GM18867 (cell line): Measurements from ENCODE around the gene HIRA.
"Not testable (repeated sequence)": the region's sequence is repeated elsewhere in the genome, so short reads cannot be mapped to it uniquely, and the experiment has no call there.

Experiments
- ATAC-seq: cut with Tn5 transposase; IDR thresholded peaks from one replicate; pipeline ENCODE4 v1.9.1; 2021; ENCODE audit warnings: mild to moderate bottlenecking, moderate library complexity; ENCODE audit not compliant: unreplicated experiment

The HIRA gene

DNA sequence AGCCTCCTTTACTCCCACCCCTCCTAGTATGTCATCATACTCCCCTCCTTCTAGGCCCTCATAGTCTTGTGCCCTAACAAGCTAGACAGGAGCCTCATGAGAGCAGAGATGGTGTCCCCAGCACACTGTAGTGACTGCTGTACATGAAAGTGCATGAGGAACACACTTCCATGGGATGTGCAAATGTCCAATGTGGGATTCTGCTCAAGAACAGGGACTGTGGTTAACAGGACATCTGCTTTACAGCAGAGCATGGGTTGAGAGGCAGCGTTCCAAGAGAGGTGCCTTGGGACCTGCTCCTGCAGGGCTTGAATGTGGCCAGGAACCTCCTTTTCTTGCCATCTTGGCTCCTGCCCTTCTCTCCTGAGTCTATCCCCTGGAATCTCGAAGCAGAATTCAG lies 45.3 kb downstream of the HIRA start:
- ATAC-seq, result no peak

DNA sequence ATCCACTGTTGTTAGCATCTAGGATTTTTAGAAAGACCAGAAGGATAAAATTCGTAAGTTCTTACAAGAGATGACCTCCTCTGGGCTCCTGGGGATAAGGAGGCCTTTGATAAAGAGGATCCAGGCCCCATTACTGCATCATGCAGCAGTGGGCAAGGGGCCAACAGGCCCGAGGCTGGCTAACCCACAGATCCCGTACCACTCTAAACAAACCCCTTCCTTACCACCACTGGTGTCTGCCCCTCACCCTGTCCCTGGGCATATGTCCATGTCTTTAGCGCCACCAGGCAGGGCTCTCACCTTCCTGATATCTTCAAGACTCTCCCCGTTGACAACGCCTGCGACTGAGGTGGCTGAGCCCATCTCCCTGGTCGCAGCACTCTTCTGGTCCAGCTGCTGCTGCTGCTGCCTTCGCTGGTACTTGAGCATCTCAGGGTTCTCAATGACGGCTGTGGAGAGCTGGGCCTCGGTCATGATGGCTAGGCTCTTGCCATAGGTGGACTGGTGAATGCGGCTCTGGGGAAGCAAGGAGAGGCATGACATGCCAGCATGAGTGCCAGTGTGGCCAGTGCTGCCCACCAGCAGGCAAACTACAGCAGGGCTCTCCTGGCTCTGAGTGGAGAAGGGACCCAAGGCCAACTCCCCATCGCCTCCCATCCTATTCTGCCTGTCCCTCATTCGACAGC lies 46.2 kb downstream of the HIRA start:
- no peak for ATAC-seq

DNA sequence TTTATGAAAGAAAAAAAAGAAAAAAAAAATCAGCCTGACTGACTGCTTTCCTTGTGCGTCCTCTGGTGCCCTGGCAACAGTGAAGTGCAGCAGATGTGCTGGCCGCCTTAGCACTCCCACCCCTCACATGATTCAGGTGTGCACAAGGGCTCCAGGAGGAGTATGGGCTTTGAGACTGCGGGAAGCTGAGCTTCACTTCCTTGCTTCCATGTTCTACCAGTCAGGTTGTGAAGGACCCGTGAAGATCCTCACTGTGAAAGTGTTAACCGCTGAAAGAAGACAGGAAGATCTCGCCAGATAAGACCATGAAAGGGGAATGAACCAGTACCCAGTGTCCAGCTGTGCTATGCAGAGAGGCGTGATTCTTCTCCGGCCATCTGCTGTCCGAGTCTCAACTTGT lies 48.2 kb downstream of the HIRA start:
- no peak for ATAC-seq

DNA sequence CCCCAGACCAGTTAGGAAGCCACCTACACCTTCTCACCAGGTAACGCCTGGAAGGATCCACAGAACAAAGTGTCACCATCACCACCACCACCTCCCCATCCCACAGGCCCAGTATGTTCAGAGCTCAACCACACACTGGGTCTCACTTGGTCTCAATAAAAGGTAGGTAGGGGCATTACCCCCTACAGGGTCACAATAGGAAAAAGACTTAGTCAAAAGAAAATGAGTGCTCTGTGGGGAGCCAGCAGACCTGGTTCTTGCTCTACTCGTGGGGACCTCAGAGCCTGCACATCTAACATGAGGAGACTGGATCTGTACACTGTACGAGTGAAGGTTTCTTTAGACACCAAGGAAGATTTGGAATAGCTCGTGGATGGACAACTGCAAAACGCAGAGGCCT lies 49.3 kb downstream of the HIRA start:
- ATAC-seq, result no peak

DNA sequence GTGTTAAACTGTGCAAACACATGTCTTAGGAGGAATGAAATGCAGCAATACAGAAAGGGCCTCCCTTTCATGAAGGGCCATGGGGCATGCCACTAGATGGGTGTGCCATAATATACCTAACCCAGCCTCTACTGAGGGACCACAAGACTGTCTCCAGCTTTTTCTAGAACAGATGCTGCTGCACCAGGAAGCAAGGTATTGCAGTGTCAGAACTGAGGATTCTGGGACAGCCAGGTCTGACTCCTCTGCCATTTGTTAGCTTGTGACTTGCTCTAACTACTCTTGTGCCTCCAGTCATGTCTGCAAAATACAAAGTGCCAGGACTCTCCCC lies 53.2 kb downstream of the HIRA start:
- ATAC-seq, result no peak

DNA sequence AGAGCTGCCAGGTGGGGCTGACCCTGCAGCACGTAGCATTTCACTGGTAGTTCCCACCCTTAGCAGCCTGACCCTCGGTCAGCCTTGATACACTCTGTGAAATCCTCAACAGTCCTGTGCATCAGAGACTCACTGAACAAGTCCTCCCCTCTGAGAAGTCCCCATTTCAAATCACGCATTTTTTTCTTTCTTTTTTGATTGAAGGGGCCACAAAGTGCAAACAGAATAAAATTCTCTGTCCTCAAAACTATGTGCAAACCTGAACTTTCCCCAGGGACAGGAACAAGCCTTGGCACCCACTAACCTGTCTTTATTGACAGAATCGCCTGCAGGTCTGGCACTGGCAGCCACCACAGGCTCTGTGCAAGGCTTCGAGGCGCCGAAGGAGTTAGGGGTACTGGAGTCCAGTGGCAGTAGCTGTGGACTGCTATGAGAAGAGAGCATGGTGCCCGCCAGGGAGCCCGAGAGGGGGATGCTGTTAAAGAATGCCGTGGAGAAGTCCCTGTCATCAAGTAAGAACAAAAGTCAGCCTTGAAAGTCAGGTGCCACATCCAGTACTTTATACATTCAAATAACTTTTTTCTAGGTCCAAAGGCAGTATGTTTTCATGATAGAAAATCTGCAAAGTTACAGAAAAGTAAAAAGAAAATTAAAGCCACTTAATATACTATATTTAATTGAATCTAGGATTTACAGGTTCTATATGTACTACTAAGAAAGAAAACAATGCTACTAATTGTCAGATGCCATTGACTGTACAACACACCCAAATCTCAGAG lies 53.8 kb downstream of the HIRA start:
- no peak for ATAC-seq

DNA sequence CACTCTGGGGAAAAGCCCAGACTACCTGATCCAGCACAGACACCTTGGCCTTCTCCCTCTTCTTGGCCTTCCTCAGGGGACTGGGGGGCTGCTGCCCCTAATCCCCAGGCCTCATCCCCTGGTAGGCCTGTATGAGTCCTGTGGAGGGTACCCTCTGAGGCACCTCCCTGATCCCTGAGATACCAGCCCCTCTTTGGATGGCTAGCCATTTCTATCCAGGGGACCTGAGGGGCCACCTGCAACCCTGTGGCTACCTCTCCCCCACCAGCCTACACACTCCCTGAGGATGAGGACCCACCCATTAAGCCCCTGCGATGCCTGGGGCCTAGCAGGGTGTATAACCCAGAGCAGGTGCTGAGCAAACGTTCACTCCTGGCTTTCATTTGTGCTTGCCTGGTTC lies 54.6 kb downstream of the HIRA start:
- no peak for ATAC-seq

DNA sequence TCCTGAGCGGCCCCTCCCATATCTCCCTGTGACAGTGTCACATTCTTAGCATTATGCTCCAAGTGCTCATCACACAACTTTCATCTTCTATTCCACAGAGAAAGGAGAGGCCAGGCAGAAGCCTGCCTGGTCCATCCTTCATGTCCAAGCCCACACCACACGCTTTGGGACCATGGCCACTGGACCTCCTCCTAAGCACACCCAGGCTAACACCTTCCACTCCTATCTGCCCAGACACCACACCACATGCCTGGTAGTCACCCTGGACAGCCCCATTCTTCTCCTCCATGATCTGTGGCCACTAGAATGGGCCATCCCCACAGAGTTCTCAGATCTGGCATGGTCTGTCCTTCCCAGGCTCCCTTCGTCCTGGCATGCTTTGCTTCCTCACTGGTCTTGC lies 55.3 kb downstream of the HIRA start:
- ATAC-seq, result no peak

DNA sequence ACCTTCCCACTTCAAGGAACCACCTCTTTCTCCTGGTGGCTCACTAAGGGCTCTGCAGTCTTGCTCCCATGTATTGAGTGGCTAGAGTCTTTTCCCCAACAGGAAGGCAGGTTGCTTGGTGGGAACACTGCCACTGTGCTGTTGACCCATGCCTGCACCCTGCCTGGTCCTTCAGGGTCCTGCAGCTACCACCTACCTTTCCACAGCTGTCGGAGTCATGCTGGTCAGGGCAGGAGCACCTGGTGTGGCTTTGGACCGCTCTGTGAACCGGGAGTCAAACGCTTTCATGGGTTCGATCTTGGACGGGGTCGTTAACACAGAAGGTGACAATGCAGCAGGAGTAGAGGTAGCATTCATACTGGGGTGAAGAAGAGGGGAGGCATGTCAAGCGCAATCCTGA lies 56.1 kb downstream of the HIRA start:
- no peak for ATAC-seq

DNA sequence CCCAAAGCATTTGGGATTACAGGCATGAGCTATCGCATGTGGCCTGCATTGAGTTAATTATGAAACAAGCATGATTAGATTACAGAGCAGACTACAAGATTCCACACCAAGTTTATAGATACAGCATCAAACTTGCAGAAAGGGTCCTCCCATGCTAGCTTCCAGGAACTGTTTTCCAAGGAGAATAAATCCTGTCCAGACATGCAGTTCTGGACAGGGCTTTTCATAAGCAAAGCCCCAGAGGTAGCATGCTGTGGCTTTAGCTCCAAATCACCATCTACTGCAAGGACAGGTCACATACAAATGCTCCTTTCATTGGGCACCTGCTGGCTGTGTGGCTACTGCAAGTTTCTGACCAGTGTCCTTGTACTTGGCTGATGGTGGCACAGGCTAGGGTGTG lies 57.1 kb downstream of the HIRA start:
- no peak for ATAC-seq

DNA sequence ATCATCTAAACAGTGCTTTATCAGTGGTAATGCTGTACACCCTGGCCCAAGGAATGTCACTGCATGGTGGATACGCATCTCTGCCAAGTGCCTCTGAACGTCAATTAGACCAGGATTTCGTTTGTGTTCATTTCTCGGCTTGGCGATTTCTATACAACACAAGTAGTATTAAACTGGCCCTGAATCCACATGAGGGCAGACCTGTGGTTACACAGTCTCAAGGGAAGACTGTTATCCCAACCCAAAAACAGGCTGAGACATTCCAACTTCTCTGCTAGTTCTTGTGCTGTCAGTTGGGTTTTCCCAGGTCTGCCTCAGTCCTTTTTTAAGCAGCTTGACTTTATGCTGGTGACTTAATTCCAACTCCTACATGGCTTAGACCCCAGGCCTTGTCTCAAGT lies 58.1 kb downstream of the HIRA start:
- ATAC-seq, result no peak

DNA sequence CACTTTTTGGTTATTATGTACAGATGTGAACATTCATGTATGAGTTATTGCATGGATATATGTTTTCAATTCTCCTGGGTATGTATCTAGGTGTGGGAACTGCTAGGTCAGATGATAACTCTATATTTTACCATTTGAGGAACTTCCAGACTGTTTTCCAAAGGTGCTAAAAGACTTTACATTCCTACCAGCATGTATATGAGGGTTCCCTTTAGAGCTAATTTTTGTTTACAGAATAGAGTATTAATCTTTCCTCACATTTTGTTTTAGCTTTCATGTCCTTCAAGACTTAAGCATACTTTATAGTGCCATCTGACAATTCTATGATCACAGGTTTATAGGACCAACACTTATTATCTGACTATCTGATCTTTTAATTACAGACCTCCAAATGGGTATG lies 59.6 kb downstream of the HIRA start:
- ATAC-seq, result no peak

DNA sequence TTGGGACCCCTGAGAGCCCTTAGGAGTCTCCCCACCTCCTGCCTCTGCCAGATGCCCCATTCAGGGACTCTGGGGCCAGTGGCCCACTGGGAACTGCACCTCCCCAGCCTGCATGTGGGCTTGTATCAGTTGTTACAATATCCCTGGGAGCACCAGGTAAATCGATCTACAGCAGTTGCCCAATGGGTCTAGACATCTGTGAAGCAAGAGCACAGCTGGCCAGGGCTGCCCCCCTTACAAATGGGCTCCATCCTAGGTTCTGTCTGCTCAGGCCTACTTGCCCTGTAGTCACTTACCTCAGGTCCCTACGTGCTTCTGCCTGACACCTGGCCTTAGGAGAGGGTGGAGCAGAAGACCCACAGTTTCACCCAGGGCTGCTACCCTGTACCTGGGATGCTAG lies 62.7 kb downstream of the HIRA start:
- ATAC-seq, result no peak

DNA sequence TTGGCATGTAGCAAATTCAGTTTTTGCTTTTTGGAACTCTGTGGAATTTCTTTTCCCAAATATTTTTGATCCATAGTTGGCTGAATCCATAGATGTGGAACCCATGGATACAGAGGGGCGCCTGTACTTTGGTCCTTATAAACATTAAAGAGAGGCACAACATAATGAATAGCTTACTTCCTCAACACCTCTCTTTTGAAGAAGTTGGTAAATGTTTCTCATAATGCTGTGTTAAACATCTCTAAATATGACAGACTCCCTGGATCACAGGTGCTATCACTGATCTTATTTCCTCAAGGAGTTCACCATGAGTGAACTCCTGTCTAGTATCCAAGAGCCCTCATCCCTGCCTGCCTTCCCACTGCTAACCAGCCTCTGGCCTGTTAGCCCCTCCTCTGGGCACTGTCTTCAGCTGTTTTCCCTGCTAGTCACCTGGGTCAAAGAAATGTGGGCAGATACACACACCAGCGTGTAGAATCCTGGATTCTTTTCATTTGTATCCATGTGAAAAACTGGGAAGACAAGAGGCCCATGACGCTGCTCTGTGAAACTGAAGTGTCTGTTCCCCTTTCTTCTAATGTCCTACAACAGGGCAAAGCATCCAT lies 63.7 kb downstream of the HIRA start:
- ATAC-seq, result no peak

DNA sequence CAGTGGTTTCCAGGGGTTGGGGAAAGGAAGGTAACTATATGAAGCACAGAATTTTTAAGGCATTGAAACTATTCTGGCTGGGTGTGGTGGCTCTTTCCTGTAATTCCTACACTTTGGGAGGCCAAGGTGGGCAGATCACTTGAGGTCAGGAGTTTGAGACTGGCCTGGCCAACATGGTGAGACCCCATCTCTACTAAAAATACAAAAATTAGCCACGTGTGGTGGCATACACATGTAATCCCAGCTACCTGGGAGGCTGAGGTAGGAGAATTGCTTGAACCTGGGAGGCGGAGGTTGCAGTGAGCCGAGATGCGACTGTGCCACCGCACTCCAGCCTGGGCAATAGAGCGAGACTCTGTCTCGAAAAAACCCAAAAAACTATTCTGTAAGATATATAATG lies 68.0 kb downstream of the HIRA start:
- ATAC-seq, result not testable (repeated sequence)

DNA sequence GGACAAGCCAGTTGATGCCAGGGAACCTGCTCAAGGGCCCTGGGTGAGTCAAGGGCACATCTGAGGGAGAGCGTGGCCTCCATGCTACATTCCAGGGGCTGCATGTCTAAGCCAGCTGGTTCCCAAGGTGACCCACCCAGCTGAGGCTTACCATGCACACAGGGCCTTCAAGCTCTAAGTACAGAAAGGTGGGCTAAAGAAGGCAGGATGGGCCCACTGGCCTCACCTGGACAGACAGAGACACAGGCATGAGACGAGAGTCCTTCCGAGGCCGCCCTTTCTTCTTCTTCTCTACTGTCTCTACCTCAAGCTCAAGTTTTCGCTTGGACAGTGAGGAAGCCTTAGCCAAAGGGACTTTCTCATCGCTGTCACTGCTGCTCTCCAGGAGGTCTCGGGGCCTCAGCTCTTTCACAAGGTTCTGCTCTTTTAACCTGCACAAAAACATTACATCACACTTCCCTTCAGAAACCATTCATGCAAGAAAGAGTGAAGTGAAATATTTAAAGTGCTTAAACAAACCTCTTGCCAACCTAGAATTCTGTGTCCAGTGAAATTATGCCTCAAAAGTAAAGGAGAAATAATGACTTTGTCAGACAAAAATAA lies 69.9 kb downstream of the HIRA start:
- ATAC-seq, result peak; percentile 75

DNA sequence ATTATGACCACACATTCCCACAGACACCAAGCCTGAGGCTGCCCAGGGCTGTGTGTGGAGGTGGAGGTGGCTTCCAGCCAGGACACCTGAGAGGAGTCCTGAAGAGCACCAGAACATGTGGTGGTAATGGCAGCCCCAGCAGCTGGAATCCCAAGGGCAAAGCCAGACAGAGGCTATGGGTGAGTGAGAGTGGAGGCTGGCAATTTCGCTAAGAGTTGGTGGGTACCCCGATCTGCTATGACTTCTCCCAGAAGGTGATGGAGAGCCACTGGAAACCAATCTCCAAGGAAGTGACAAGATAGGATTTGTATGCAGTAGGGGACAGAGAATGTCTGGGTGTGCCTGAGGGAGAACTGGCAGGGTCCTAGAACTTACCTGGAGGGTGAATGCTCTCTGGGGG lies 70.7 kb downstream of the HIRA start:
- no peak for ATAC-seq

DNA sequence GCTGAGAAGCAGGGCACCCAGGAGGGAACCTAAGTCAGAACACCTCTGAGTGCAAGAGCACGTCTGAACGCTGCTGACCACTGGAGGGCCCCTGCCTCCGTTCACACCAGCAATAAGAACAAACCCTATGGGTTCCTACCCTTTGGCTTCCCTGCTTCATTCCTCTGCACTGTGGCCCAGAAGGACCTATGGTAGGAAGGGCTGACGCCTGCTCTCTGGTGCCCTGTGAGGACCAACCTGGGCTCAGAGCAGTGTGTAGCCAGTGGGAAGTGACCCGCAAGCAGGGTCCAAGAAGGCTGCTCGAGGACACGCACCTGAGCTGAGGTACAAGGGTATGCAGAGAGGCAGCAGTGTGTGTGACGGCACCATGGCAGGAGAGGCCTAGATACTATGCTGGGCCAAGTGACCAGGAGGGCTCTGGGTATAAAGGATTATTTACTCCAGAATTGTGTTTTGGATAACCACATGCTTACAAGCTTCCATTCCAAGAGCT lies 71.2 kb downstream of the HIRA start:
- ATAC-seq, result no peak

DNA sequence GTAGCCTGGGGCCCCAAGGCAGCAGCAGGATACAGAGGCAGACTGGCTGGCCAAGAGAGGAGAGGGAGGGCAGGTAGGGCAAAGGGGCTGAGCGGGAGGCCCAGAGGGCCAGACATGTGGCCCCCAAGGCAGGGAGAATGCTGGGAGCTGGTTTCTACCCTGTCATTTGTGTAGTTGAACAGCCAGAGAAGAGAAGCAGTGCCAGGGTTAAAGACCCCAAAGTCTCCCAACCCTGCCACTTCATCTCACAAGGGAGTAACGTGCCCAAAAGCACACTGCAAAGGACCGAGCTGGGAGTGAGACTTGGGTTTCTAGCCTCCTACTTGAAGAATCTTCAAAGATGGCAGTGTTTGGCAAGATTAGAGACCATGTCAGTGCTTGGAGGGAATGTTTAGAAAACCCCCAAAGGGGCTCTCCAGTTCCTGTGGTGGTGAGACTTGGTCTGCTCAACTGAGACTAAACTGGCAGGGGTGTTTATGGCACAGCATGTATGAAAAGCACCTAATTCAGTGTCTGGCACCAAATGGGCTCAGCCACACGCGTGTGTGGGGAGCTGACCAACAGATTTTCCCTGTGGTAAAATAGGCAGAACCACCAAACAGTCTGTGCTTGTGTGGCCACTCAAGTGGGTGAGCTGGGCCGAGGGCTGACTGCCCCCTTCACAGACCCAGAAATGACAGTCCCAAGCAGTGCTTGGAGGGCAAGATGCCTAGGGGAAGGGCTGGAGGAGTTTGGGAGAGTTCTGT lies 71.8 kb downstream of the HIRA start:
- ATAC-seq, result no peak

DNA sequence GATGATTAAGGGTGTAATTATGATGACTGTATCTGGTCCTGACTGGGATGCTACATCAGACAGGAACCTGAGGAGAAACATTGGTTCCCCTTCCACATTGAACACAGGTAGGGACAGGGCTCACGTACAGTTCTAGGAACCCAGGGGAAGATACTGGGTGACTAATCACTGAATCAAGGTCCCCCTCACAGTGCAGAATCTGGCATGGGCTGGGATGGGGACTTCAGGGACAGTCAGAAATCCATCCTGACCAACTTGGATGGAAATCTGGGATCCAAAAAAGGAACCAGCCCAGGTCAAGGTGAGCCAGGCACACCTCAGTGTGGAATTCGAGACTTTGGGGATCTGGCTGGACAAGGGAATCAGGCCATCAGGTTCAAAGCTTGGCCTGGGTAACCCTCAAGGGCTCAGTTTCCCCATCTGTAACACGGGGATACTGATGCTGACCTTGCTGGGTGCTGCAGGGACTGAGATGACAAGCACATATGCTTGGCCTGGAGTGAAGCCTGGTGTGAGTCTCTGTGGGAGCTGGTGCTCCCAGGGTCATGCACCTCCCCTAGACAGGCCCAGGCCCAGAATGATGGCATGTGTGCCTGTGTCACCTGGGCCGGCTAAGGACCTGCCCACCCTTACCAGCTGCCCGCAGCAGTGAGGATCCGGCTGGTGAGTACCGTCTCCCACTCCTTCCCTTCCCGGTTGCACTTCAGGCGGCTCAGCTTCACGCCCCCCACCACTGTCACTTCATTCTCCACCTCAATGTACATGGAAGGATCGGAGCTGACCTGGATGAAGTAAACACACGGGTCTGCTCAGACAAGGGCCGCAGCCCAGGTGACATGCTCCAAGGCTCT lies 72.6 kb downstream of the HIRA start:
- no peak for ATAC-seq
